Islet precursor cell (in vitro differentiated cells): ENCODE measurements around the gene TSHZ2.
"Not testable (repeated sequence)": the region's sequence is repeated elsewhere in the genome, so short reads cannot be mapped to it uniquely, and the experiment has no call there.

Experiments
- DNase-seq: peaks from one replicate; pipeline ENCODE4 v3.0.0-alpha.2; 2018

TSHZ2 gene

GRCh38 chr20:52965380-52965779 is 6.8 kb upstream of the TSHZ2 start:
- DNase-seq = no peak

GRCh38 chr20:52965819-52966218 is 6.3 kb upstream of the TSHZ2 start:
- DNase-seq = no peak

- not testable (repeated sequence) for DNase-seq
Measured at GRCh38 chr20:52966543-52966942, 5.6 kb upstream of the TSHZ2 start.

GRCh38 chr20:52971498-52972189 is 514 bp upstream of the TSHZ2 start:
- no peak for DNase-seq

- DNase-seq = peak; percentile 63
Measured at GRCh38 chr20:52972965-52973819, 1.0 kb downstream of the TSHZ2 start.

GRCh38 chr20:52974179-52974594 is 2.0 kb downstream of the TSHZ2 start:
- no peak for DNase-seq

GRCh38 chr20:52975029-52975732 is 3.0 kb downstream of the TSHZ2 start:
- no peak for DNase-seq

- DNase-seq = no peak
Measured at GRCh38 chr20:52975803-52976531, 3.8 kb downstream of the TSHZ2 start.

- no peak for DNase-seq
Measured at GRCh38 chr20:52978851-52979250, 6.7 kb downstream of the TSHZ2 start.

- no peak for DNase-seq
Measured at GRCh38 chr20:52981051-52981450, 8.9 kb downstream of the TSHZ2 start.

- DNase-seq = no peak
Measured at GRCh38 chr20:52983726-52984450, 11.7 kb downstream of the TSHZ2 start.

GRCh38 chr20:52984451-52984810 is 12.3 kb downstream of the TSHZ2 start:
- no peak for DNase-seq

- no peak for DNase-seq
Measured at GRCh38 chr20:52985687-52986086, 13.5 kb downstream of the TSHZ2 start.

- no peak for DNase-seq
Measured at GRCh38 chr20:52987295-52987694, 15.1 kb downstream of the TSHZ2 start.

GRCh38 chr20:52991830-52992229 is 19.7 kb downstream of the TSHZ2 start:
- DNase-seq = no peak

- DNase-seq = no peak
Measured at GRCh38 chr20:52992632-52993031, 20.5 kb downstream of the TSHZ2 start.

- DNase-seq = no peak
Measured at GRCh38 chr20:52993076-52993475, 20.9 kb downstream of the TSHZ2 start.

- no peak for DNase-seq
Measured at GRCh38 chr20:52994184-52994970, 22.2 kb downstream of the TSHZ2 start.

GRCh38 chr20:52996130-52996529 is 24.0 kb downstream of the TSHZ2 start:
- DNase-seq = no peak

- no peak for DNase-seq
Measured at GRCh38 chr20:52996658-52997057, 24.5 kb downstream of the TSHZ2 start.

- DNase-seq = no peak
Measured at GRCh38 chr20:52998268-52998667, 26.1 kb downstream of the TSHZ2 start.
